Stimulated activated CD8-positive, alpha-beta memory T cell treated with anti-CD3 and anti-CD28 coated beads, Interleukin-4, amount 100 ng/mL, for 1 hour (primary cell): Measurements from ENCODE around the gene GBE1.

ENCODE experiments used
- DNase-seq, 2 donors: peaks; one replicate each; pipeline ENCODE4 v3.0.0-alpha.2; 2020; ENCODE audit warnings: low read depth in 2 of 2, low spot score in 1 of 2

The GBE1 gene

GRCh38 chr3:81702126-81702525, 59.3 kb downstream of the GBE1 start:
- DNase-seq = no peak

DNA sequence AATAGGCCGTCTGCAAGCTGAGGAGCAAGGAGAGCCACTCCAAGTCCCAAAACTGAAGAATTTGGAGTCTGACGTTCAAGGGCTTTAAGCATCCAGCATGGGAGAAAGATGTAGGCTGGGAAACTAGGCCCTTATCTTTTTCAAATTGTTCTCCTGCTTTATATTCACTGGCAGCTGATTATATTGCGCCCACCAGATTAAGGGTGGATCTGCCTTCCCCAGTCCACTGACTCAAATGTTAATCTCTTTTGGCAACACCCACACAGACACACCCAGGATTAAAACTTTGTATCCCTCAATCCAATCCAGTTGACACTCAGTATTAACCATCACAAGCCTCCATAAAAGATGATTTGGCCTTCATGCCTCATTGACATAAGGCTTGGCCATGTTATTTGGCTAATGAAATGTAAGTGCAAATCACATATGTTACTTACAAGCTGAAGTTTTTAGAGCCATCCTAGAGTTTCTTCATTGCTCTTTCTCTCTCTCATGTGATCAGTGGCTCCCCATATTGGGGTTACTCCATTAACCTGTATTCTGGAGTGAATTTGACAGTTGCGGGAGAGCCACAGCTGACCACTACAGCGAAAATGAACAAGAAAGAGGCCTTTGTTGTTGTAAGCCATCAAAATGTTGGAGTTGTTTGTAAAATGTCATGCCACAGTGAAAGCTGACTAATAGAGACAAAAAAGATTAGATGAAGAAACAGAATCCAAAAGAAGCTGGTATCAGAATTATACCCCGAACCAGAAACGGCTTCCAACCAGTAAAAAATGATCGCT, 61.7 kb downstream of the GBE1 start:
- no peak for DNase-seq

DNA sequence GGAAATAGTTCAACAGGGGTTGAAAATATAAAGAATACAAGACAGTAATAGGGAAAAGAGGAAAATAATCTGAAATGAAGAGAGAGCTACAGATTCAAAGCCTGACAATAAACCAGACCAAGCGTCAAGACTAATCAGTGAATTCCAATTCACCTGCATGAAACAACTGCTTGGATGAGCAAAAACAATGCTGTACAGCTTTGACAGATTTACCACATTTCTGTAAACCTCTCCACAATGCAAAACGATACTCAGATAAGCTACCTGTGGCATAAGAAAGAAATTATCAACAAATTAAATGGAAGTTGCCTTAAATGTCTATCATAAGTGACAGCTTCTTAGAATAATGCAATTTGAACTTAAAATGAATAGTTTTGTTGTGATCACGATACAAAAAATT, 65.4 kb downstream of the GBE1 start:
- no peak for DNase-seq

DNA sequence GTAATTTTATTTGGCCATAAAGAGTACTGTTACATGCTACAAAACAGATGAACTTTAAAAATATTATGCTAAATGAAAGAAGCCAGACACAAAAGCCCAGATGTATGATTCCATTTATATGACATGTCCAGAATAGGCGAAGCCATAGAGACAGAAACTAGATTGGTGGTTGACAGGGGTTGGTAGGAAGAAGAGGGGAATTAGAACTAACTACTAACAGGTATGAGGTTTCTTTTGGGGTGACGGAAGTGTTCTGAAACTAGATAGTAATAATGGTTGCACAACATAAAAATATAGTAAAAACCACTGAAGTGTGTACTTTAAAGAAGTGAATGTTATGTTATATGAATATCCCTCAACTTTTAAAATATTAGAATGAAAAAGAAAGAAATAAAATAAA, 66.1 kb downstream of the GBE1 start:
- DNase-seq = no peak

GRCh38 chr3:81694662-81695061, 66.8 kb downstream of the GBE1 start:
- DNase-seq = no peak

GRCh38 chr3:81692766-81693165, 68.7 kb downstream of the GBE1 start:
- DNase-seq = no peak

DNA sequence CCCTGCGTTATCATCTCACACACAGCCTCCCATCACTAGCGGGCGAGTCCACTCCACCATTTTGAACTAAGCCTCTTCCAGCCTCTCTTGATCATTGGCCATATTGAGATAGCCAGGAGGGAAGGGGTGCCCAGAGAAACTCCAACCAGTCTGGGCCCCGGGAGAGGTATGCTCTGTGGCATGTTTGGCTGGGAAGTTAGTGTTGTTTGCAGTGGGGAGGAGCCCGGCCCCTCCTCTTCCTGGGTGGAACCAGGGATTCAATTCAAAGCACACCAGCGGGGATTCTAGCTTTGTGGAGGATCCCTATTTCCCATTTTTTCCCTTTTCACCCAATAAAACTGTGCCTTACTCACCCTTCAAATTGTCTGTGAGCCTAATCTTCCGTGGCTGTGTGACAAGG, 71.8 kb downstream of the GBE1 start:
- no peak for DNase-seq

DNA sequence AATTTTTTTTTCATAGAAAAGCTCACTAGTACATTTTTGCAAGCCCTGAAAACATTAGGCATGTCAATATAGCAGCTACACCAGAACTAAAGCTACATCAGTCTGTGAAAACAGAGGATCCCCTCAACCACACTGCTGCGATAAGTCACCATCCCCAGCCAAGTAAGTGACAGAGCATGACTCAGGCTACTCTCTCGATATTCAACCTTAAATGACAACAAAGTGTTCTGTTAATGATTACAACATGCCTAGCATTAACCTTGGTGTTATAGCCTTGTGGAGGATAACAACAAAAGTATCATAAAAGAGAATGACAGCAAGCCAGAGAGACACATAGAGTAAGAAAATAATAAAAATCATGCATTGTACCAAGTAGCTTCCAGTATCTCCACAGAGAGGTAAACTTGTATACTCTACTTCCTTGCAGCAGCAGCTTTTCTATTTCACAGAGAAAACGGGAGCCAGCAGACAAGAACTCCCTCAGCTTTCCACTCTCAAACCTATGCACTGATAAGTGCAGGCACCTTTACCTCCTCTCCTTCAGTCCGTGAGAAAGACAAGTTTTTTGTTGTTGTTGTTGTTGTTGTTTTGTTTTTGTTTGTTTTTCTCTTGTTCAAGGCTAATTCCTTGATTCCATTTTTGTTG, 76.6 kb downstream of the GBE1 start:
- DNase-seq = no peak

DNA sequence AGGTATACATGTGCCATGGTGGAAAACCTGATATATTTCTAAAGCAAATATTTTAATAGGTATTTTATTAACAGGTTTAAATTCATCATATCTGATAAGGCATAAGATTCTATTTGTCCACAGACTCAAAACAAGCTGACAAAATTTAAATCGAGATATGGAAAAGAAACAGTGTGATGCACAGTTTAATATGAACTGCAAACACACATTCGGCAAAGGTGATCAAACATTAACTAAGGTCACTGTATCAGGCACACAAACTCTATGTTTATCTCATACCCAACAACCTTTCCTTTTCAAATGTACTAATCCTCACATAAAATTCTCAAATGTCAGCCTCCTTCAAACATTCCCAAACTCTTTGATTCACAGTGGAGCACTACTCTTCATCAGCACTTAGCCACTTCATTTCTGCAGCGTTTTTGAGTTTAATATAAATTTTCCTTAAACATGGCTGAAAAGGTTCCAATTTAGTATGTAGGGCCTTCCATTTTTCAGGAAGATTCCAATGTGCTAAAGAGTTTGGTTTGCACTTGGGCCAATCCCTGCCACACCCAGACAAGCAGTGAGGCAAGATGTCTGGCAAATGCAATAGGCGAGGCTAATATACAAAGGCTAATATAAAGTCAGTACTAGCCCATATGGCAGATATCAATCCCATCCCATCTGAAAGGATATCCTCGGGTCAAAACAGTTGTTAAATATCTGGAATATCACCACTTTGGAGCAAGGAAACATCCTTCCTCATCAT, 84.6 kb downstream of the GBE1 start:
- DNase-seq = no peak

GRCh38 chr3:81674690-81675089, 86.8 kb downstream of the GBE1 start:
- DNase-seq = no peak

DNA sequence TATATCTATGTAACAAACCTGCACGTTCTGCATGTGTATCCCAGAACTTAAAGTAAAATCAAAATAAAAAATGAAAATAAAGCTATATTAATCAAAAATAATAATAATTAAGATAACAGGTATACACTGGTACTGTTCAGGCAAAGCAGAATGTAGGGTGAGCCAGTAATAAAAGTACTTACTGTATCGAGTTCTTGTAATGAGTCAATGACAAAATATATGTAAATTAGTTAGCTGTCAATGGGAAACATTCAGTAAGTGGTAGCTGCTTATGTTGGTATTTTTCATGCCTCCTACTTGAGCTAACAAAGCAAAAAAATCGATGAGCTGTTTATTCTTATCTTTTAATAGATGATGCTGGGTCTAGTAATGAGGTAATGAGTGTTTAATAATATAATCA, 93.2 kb downstream of the GBE1 start:
- no peak for DNase-seq

DNA sequence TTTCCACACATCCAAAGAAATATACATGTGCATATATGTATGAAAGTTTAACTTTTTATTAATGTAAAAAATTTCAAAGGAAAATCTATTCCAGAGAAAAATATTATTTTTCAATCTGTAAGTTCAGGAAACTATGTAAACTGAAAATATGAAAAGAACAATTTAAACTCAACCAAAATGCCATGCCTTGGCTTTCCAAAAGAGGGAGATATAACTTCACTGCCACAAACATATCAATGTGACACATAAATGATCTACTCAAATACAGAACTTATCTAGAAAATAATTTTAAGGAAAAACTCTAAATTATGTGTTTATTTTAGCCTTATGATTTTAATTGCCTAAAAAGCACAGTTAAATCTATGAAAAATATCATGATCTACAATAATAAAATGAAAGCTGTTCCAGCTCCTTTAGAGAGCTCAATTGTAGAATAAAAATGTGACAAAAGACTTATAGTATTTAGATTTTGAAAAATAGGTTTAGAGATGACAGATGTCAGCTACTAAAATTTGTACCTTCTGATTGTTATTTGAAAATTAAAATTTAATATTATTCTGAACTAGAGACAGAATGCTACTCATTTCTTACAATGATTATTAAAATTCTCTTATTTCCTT, 94.8 kb downstream of the GBE1 start:
- no peak for DNase-seq

- DNase-seq = no peak
Measured at GRCh38 chr3:81663114-81663513, 98.3 kb downstream of the GBE1 start.

- DNase-seq = no peak
Measured at GRCh38 chr3:81660036-81660435, 101.4 kb downstream of the GBE1 start.

GRCh38 chr3:81658322-81658997, 103.0 kb downstream of the GBE1 start:
- no peak for DNase-seq

GRCh38 chr3:81651139-81651538, 110.3 kb downstream of the GBE1 start:
- no peak for DNase-seq

- DNase-seq = no peak
Measured at GRCh38 chr3:81650187-81650586, 111.3 kb downstream of the GBE1 start.

DNA sequence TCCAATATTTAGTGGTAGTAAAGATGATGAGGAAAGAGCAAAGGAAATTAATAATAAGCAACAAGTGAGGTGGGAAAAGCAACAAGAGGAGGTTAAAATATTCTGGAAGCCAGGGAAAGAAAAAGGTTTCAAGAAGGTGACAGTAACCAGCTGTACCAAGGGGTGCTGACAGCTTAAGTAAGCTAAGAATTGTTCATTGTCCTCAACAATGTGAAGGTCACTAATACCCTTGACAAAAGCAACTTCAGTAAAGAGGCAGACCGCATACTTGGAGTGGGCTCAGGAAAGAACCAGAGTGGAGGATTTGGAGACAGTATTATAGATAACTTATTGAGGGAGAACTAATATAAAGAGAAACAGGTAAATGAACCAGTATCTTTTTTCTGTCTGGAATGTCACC, 116.2 kb downstream of the GBE1 start:
- no peak for DNase-seq

GRCh38 chr3:81643721-81644120, 117.7 kb downstream of the GBE1 start:
- DNase-seq = no peak

- no peak for DNase-seq
Measured at GRCh38 chr3:81638480-81638879, 123.0 kb downstream of the GBE1 start.

DNA sequence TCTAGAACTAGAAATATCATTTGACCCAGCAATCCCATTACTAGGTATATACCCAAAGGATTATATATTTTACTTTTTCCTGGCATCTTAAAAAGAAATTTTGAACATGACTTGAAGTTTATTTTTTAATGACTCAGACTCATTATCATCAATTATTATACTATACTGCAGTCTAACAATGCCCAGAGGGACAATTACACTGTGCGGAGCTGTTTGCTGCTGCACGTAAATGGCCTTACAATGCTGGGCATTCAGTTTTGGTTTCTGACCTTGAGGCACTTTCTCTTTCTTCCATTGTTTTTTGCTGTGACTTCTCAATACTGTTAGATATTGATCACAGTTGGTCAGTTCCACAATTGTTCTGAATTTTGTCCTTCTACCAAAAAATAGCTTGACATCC, 128.8 kb downstream of the GBE1 start:
- no peak for DNase-seq
